GM04504 (cell line): ENCODE results near the gene LRRC4B.
A peak's percentile ranks its signal among the peaks of the same experiment; 100 is the strongest.
"Not testable (repeated sequence)": the region's sequence is repeated elsewhere in the genome, so short reads cannot be mapped to it uniquely, and the experiment has no call there.

Experiments
- DNase-seq: peaks from one replicate; pipeline ENCODE4 v3.0.0-alpha.2; 2012; ENCODE audit warnings: low read depth

LRRC4B gene

DNA sequence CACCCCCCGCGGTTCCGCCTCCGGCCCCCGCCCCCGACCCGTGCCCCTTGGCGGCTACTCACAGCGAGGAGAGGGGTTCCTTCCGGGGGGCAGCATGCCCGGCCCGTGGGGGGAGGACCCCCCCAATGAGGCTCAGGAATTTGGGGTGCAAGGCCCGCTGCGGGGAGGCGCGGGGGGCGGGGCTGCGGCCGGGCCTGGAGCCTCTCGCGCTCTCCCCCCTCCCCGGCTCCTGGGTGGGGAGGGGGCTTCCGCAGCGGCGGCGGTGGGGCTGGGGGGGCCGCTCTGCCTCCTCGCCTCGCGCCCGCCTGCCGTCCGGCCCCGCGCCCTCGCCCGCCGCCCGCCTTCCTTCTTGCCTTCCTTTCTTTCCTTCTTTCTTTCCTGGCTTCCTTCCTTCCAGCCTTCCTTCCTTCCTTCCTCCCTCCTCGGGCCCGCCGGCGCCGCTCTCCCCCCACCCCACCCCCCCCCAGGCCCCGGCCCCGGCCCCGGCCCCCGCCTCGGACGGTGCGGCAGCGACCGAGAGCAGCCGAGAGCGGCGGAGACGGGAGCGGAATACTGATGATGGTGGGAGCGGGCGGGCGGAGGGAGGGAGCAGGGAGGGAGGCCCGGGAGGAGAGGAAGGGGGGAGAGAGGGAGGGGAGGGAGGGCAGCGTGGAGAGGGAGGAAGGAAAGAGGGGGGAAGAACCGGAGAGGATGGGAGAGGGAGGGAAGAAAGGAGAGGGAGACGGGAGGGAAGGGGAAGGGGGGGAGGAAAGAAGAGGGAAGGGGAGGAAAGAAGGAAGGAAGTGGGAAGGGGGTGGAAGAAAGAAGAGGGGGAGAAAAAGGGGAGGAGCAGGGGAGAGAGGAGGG is at the start of gene LRRC4B:
TSS of gene LRRC4B (minus strand) at position 554 of the 846 bp plus-strand sequence. CDS start 19,597 bp downstream, outside the sequence.
- DNase-seq, result no peak

DNA sequence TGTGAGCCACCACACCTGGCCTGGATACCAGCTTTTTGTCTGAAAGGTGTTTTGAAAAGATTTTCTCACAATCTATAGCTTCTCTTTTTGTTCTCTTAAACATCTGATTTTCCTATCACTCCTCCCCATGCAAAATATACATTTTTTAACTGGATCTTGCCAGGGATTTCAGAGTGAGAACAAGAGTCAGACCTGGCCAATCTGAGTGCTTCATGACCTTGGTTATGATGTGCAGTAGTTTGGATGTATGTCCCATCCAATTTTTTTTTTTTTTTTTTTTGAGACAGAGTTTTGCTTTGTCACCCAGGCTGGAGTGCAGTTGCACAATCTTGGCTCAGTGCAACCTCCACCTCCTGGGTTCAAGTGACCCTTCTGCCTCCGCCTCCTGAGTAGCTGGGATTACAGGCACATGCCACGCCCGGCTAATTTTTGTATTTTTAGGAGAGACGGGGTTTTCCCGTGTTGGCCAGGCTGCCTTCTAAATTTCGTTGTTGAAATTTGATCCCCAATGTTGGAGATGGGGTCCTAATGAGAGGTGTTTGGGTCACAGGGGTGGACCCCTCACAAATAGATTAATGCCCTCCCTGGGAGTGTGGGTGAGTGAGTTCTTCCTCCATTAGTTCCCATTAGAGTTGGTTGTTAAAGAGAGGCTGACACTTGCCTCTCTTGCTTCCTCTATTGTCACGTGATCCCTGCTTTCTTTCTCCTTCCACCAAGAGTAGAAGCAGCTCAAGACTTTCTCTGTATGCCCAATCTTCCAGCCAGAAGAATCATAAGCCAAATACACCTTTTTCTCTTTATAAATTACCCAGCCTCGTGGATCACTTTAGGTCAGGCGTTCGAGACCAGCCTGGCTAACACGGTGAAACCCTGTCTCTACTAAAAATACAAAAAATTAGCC is 44.5 kb upstream of the LRRC4B start:
- not testable (repeated sequence) for DNase-seq

DNA sequence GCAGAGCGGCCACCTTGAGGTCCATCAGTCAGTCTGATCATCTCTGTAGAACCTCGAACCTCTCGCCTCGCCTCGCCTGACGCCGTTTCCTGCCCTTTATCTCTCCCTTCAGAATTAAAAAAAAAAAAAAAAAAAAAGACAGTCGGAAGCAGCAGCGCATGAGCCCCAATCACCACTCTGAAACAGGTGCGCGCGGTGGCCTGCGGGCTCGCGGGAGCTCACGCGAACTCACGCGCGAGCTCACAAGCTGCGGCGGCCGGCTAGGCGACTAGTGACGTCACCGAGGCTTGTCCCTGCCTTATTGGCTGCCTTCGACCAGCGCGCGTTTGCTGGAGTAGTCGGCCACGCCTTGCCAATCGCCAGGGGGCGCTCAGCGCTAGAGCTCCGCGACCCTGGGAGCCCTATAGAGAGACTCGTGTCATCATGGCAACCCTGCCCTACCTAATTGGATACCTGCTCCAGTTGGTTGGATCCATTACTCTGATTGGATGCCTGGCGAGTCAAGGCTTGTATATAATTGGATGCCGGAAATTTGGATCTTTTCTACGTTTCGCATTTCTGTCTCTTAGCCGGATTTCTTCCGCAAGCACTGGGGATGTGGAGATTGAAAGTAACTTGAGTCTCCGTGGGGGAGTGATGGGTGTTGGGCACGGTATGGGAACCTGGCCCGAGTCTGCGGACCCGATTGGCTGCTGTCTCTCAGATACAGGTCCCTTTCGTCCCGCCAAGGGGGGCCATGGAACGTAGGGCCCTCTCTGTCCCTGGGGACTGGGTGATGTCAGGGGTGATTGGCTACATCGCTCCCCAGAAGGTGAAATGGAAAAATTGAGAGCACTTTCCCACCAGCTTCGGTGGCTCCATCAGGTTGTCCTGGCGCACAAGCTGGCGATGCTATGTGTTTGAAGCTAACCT is 39.9 kb upstream of the LRRC4B start:
- peak; percentile 6 for DNase-seq

- DNase-seq, result no peak
Measured at GRCh38 chr19:50607388-50607787, 39.2 kb upstream of the LRRC4B start.

GRCh38 chr19:50606059-50606836 is 38.0 kb upstream of the LRRC4B start:
- not testable (repeated sequence) for DNase-seq

- not testable (repeated sequence) for DNase-seq
Measured at GRCh38 chr19:50604264-50605073, 36.2 kb upstream of the LRRC4B start.

DNA sequence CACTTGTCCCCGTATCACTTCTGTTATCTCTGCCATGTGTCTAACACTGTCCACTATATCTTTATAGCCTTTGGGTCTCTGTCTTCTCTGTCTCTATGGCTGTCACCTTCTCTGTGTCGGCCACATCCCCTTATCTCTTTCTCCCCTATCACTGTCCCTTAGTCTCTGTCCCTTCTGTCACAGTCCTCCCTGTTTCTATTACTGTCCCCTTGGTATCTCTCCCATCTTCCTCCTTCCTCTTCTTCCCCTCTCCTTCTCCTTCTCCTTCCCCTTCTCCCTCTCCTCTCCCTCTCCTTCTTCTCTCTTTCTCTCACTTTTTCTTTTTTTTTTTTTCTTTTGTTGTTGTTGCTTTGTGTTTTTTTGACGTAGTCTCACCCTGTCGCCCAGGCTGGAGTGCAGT is 34.7 kb upstream of the LRRC4B start:
- DNase-seq, result no peak

GRCh38 chr19:50602496-50602895 is 34.3 kb upstream of the LRRC4B start:
- DNase-seq, result no peak

DNA sequence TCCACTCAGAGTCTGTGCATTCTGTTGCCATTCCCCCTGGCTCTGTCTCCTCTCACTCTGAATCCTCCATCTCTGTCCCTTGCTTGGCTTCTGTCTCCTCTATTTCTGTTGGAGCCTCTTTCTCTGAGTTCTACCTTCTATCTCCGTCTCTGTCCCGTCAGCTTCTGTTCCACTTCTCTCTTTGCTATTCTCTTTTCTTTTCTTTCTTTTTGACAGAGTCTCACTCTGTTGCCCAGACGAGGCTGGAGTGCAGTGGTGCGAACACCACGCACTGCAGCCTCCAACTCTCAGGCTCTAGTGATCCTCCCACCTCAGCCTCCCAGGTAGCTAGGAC is 33.8 kb upstream of the LRRC4B start:
- no peak for DNase-seq

DNA sequence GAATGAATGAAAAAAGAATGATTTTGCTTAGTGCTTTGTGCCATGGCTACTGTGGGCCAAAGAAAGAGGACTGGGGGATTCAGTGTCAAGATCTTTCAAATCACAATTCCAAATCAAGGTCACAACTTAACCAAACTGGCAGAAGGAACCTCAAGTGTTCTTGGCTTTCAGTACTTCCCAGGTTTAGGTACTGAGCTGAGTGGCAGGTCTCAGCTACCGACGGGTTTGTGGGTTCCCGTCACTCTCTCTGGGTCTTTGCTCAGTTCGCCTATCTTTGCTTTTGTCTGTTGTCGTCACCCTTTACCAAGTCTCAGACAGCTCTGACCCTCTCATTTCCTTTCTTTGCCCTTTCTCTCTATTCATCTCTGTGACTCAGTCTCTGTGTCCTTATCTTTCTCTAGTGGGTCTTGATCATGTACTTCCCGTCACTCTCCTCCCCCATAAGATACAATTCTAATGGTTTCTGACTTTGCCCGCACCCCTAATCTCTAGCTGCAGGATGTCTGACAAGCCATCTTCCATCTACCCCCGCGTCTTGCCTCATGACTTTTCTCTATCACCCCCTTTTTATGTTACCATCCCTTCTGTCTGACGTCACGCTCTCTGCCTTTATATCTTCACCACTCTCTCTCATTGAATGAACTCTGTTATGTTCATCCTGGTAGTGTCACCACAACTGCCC is 33.3 kb upstream of the LRRC4B start:
- no peak for DNase-seq

GRCh38 chr19:50599427-50599826 is 31.2 kb upstream of the LRRC4B start:
- no peak for DNase-seq

GRCh38 chr19:50590191-50590590 is 22.0 kb upstream of the LRRC4B start:
- no peak for DNase-seq

DNA sequence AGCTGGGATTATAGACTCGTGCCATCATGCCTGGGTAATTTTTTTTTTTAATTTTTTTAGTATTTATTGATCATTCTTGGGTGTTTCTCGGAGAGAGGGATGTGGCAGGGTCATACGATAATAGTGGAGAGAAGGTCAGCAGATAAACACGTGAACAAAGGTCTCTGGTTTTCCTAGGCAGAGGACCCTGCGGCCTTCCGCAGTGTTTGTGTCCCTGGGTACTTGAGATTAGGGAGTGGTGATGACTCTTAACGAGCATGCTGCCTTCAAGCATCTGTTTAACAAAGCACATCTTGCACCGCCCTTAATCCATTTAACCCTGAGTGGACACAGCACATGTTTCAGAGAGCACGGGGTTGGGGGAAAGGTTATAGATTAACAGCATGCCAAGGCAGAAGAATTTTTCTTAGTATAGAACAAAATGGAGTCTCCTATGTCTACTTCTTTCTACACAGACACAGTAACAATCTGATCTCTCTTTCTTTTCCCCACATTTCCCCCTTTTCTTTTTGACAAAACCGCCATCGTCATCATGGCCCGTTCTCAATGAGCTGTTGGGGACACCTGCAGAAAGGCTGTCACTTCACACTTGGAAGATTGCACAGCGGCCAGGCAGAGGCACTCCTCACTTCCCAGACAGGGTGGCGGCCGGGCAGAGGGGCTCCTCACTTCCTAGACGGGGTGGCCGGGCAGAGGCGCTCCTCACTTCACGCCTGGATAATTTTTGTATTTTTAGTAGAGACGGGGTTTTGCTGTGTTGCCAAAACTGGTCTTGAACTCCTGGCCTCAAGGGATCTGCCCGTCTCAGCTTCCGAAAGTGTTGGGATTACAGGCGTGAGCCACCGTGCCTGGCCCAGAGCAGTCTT is 13.8 kb upstream of the LRRC4B start:
- DNase-seq, result not testable (repeated sequence)

- no peak for DNase-seq
Measured at GRCh38 chr19:50580970-50581634, 12.9 kb upstream of the LRRC4B start.

DNA sequence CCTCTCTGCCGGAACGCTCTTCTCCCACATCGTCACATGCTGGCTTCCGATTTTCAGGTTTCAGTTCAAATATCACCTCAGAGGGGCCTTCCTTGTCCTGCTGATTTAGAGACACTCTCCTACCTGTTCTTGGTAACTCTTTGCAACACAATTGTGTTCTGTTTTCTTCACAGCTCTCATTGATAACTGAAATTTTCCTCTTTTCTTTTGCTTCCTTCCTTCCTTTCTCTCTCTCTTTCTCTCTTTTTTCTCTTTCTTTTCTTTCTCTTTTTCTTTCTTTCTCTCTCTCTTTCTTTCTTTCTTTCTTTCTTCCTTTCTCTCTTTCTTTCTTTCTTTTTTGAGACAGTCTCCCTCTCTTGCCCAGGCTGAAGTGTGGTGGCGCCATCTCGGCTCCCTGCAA is 12.0 kb upstream of the LRRC4B start:
- no peak for DNase-seq

DNA sequence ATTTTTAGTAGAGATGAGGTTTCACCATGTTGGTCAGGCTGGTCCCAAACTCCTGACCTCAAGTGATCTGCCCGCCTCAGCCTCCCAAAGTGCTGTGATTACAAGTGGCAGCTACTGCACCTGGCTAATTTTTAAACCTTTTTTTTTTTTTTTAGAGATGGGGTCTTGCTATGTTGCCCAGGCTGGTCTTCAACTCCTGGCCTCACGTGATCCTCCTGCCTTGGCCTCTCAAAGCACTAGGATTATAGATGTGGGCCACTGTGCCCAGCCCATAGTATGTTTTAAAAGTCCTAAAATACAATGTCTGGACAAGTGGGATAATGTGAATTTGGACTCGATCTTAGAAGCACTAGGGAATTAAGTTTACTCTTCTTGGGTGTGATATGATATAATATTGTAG is 8.5 kb upstream of the LRRC4B start:
- DNase-seq, result not testable (repeated sequence)

- DNase-seq, result no peak
Measured at GRCh38 chr19:50573741-50574461, 5.7 kb upstream of the LRRC4B start.
